ENCODE measurements around the gene RALY. TPM values are rescaled to one million over a fixed set of nuclear protein-coding genes. Genes with fewer than 3 reads are reported as not detected.

The RALY gene
- total RNA-seq, 2 donors from 2014 or later = 37.9 to 49.3 TPM

- Histone ChIP-seq H3K36me3 (replicated peaks in 1 of 2; ENCODE audit: insufficient read depth in 1 of 2, low read depth in 2 of 2) (no peaks in the 10 kb centered on the region), H3K4me1 (peaks cover 50% of the 10 kb centered on the region), H3K27me3 (no peaks in the 10 kb centered on the region), H3K4me3 (no peak overlapping the region), H3K27ac (no peak overlapping the region), H3K9me3 (no peaks in the 10 kb centered on the region)
- intact Hi-C loops (cut with DNase I) = no loop called here
- 65 to 76% methylated on average over 10 to 11 of the region's 11 CpGs for WGBS, 2 donors
- TF ChIP-seq POLR2A (IDR thresholded peaks at IDR 0.05) (no peak), CTCF (IDR thresholded peaks at IDR 0.05) (no peak)
- no peak for DNase-seq
- no peak for ATAC-seq
Observed at GRCh38 chr20:34004790-34005457, 11.2 kb downstream of the RALY start.

DNA sequence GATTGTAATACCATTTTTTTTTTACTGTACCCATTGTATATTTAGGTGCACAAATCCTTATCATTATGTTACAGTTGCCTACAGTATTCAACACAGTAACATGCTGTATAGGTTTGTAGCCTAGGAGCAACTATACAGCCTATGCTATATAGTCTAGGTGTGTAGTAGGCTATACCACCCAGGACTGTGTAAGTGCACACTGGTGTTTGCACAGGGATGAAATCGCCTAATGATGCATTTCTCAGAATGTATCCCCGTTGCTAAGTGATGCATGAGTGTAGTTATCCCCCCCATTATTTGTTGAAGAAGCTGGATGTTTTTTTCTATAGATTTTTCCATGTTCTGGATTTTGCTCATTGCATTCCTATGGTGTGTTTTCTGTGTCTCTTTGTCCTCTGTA lies 12.9 kb downstream of the RALY start:
- no peak for ATAC-seq
- Histone ChIP-seq H3K4me1 (peaks cover 51% of the 10 kb centered on the region), H3K4me3 (no peak overlapping the region), H3K27ac (no peak overlapping the region), H3K36me3 (replicated peaks in 1 of 2; ENCODE audit: insufficient read depth in 1 of 2, low read depth in 2 of 2) (no peaks in the 10 kb centered on the region), H3K9me3 (no peaks in the 10 kb centered on the region), H3K27me3 (no peaks in the 10 kb centered on the region)
- intact Hi-C loops (cut with DNase I) = no loop called here
- 88 to 95% methylated on average over 2 of the region's 2 CpGs for WGBS, 2 donors
- no peak for DNase-seq
- TF ChIP-seq CTCF (IDR thresholded peaks at IDR 0.05) (no peak), POLR2A (IDR thresholded peaks at IDR 0.05) (no peak)

DNA sequence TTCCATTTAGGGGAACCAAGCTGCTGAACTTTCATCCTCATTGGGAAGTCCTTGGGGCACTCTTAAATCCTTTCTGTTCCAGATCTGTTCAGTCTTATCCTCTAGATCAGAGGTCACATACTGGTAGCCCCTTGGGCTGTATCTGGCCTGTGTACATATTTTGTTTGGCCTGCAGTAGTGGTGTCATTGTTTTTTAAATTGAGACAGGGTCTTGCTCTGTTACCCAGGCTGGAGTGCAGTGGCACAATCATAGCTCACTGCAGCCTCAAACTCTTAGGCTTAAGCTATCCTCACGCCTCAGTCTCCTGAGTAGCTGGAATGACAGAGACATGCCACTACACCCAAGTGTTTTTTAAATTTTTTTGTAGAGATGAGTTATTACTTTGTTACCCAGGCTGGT lies 14.8 kb downstream of the RALY start:
- no peaks in the 10 kb centered on the region for H3K27me3 ChIP-seq
- H3K27ac ChIP-seq = no peak overlapping the region
- H3K36me3 ChIP-seq (replicated peaks in 1 of 2; ENCODE audit: insufficient read depth in 1 of 2, low read depth in 2 of 2) = no peaks in the 10 kb centered on the region
- H3K9me3 ChIP-seq = peaks cover 0 to 1% (median 0%) of the 10 kb centered on the region in 3 donors
- DNase-seq = no peak
- no peak for TF ChIP-seq POLR2A (IDR thresholded peaks at IDR 0.05)
- TF ChIP-seq CTCF (IDR thresholded peaks at IDR 0.05) = no peak
- no peak overlapping the region for H3K4me3 ChIP-seq
- H3K4me1 ChIP-seq = peaks cover 44% of the 10 kb centered on the region
- 89 to 100% methylated on average over 1 of the region's 1 CpG for WGBS, 2 donors
- ATAC-seq = no peak
- intact Hi-C loops (cut with DNase I) = no loop called here

DNA sequence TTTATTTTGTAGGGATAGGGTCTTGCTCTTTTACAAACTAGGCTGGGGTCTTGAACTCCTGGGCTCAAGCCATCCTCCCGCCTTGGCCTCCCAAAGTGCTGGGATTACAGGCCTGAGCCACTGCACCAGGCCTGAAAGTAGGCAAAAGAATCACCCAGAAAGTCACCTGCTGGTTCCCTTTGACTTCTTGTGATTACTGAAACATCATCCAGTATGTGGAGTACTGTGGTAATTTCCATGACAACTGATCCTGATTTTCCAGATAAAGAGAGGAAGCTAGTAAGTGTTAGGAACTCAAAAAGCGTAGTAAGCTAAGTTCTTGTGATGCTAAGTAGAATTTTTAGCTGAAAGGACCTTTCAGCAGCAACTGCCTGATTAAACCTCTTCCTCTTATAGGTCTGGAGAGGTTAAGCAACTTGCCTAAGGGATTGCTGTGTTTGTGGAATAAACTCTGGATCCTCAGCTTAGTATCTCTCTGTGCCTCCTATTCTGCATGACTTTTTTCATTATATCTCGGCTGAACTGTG lies 16.8 kb downstream of the RALY start:
- TF ChIP-seq CTCF (IDR thresholded peaks at IDR 0.05) (no peak), POLR2A (IDR thresholded peaks at IDR 0.05) (no peak)
- H3K36me3 ChIP-seq (replicated peaks in 1 of 2; ENCODE audit: insufficient read depth in 1 of 2, low read depth in 2 of 2) = no peaks in the 10 kb centered on the region
- peaks cover 36% of the 10 kb centered on the region for H3K4me1 ChIP-seq
- DNase-seq (no peak), ATAC-seq (no peak)
- intact Hi-C loops (cut with DNase I) = no loop called here
- WGBS, 2 donors = 72 to 79% methylated on average over 3 of the region's 3 CpGs
- peaks cover 0 to 3% (median 0%) of the 10 kb centered on the region in 3 donors for H3K9me3 ChIP-seq
- no peaks in the 10 kb centered on the region for H3K27me3 ChIP-seq
- H3K27ac ChIP-seq = no peak overlapping the region
- H3K4me3 ChIP-seq = no peak overlapping the region

- TF ChIP-seq POLR2A (IDR thresholded peaks at IDR 0.05) (no peak), CTCF (IDR thresholded peaks at IDR 0.05) (no peak)
- intact Hi-C loops (cut with DNase I) = no loop called here
- WGBS, 2 donors = 66 to 74% methylated on average over 1 of the region's 1 CpG
Observed at GRCh38 chr20:34011275-34011674, 17.6 kb downstream of the RALY start.

More at GRCh38 chr20:34011275-34011674, 17.6 kb downstream of the RALY start:
- no peaks in the 10 kb centered on the region for H3K27me3 ChIP-seq
- DNase-seq = no peak
- no peak for ATAC-seq
- no peaks in the 10 kb centered on the region for H3K36me3 ChIP-seq (replicated peaks in 1 of 2; ENCODE audit: insufficient read depth in 1 of 2, low read depth in 2 of 2)
- H3K27ac ChIP-seq = no peak overlapping the region
- peaks cover 0 to 3% (median 0%) of the 10 kb centered on the region in 3 donors for H3K9me3 ChIP-seq
- H3K4me1 ChIP-seq = peaks cover 38% of the 10 kb centered on the region
- H3K4me3 ChIP-seq = no peak overlapping the region

All from body of pancreas (tissue), 4 donors.